ENCODE results near the gene TTC34.

Gene TTC34

GRCh38 chr1:2601721-2602303, 199.7 kb downstream of the TTC34 start:
- no peak for DNase-seq

GRCh38 chr1:2598329-2598931, 203.1 kb downstream of the TTC34 start:
- no peak for DNase-seq

- DNase-seq, result no peak
Measured at GRCh38 chr1:2597441-2598328, 203.8 kb downstream of the TTC34 start.

GRCh38 chr1:2596530-2597333, 204.8 kb downstream of the TTC34 start:
- DNase-seq, result no peak

GRCh38 chr1:2595812-2596529, 205.5 kb downstream of the TTC34 start:
- no peak for DNase-seq

GRCh38 chr1:2595261-2595811, 206.2 kb downstream of the TTC34 start:
- no peak for DNase-seq

- DNase-seq, result no peak
Measured at GRCh38 chr1:2594641-2595131, 206.8 kb downstream of the TTC34 start.

- no peak for DNase-seq
Measured at GRCh38 chr1:2594001-2594640, 207.4 kb downstream of the TTC34 start.

GRCh38 chr1:2593251-2593878, 208.1 kb downstream of the TTC34 start:
- DNase-seq, result no peak

- DNase-seq, result no peak
Measured at GRCh38 chr1:2592672-2593071, 208.8 kb downstream of the TTC34 start.

GRCh38 chr1:2591581-2592261, 209.8 kb downstream of the TTC34 start:
- no peak for DNase-seq

- DNase-seq, result no peak
Measured at GRCh38 chr1:2591233-2591580, 210.3 kb downstream of the TTC34 start.

- no peak for DNase-seq
Measured at GRCh38 chr1:2590233-2591141, 211.0 kb downstream of the TTC34 start.

GRCh38 chr1:2589431-2590232, 211.9 kb downstream of the TTC34 start:
- DNase-seq, result no peak

GRCh38 chr1:2588661-2589430, 212.6 kb downstream of the TTC34 start:
- no peak for DNase-seq

GRCh38 chr1:2587860-2588571, 213.5 kb downstream of the TTC34 start:
- DNase-seq, result no peak
